Panc1 (cell line): ENCODE results near the gene PADI2. TPM values are rescaled to one million over a fixed set of nuclear protein-coding genes. Genes with fewer than 3 reads are reported as not detected.

Experiments
- ATAC-seq: fragments of 200-7000 bp; cut with Tn5 transposase; 2 replicates; pipeline ENCODE4 v1.9.1; 2020; ENCODE audit warnings: mild to moderate bottlenecking, moderate library complexity
- BruUV-seq: library from RNA; stranded (reverse); fragments of 400-500 nt; replicated peaks from 2 replicates; lab custom pipeline; 2021; lab: Mats Ljungman, UMichigan
- CTCF ChIA-PET: fragments of 300-600 bp; sonication (Branson Sonifier 250); formaldehyde crosslinking; loops from one replicate; lab custom pipeline; 2022; ENCODE audit warnings: antibody characterized with exemption; lab: Charles Lee
- POLR2A ChIA-PET: fragments of 300-600 bp; sonication (Branson Sonifier 250); formaldehyde crosslinking; loops from one replicate; lab custom pipeline; 2022; ENCODE audit warnings: antibody characterized with exemption; lab: Charles Lee
- DNase-seq: peaks from one replicate; pipeline ENCODE4 v3.0.0-alpha.2; 2010; ENCODE audit warnings: low read depth, low spot score
- H3K27ac ChIP-seq: 2 replicates; pipeline ENCODE4 v1.5.1; 2011; ENCODE audit warnings: mild to moderate bottlenecking, low read length, inconsistent platforms
- H3K27me3 ChIP-seq: fragments of 200-500 bp; sonication (Bioruptor generic); 2 replicates; pipeline ENCODE4 v1.6.0; 2014; ENCODE audit warnings: low read length, inconsistent platforms; ENCODE audit not compliant: control insufficient read depth, insufficient read depth
- H3K36me3 ChIP-seq: fragments of 200-500 bp; sonication (Bioruptor generic); 2 replicates; pipeline ENCODE4 v1.5.1; 2014; ENCODE audit warnings: inconsistent platforms, mild to moderate bottlenecking, low read length, moderate library complexity; ENCODE audit not compliant: control insufficient read depth, insufficient read depth
- H3K4me1 ChIP-seq: 2 replicates; pipeline ENCODE4 v1.5.1; 2011; ENCODE audit warnings: inconsistent platforms, mild to moderate bottlenecking, low read length, moderate library complexity; ENCODE audit not compliant: control insufficient read depth, insufficient read depth
- H3K4me3 ChIP-seq, 2 experiments: 2 replicates each; pipeline ENCODE4 v1.5.1; 2011 to 2012; ENCODE audit warnings: low read depth in 2 of 2, low read length in 2 of 2, mild to moderate bottlenecking in 2 of 2, inconsistent platforms in 1 of 2, moderate library complexity in 1 of 2
- H3K9me3 ChIP-seq: fragments of 200-500 bp; sonication (Bioruptor generic); 2 replicates; pipeline ENCODE4 v1.5.1; 2014; ENCODE audit warnings: low read depth, mild to moderate bottlenecking, inconsistent platforms, low read length, moderate library complexity; ENCODE audit not compliant: control insufficient read depth, insufficient read depth
- POLR2AphosphoS5 ChIP-seq: IDR thresholded peaks from 2 replicates; pipeline ENCODE4 v1.6.1; 2012; ENCODE audit warnings: mild to moderate bottlenecking, low read depth, low read length, moderate library complexity
- SIN3A ChIP-seq: IDR thresholded peaks from 2 replicates; pipeline ENCODE4 v1.6.1; 2012; ENCODE audit warnings: low read depth, mild to moderate bottlenecking, low read length, moderate library complexity, borderline replicate concordance; ENCODE audit not compliant: insufficient read depth
- TCF7L2 ChIP-seq: IDR thresholded peaks from 2 replicates; pipeline ENCODE4 v1.6.1; 2011; ENCODE audit warnings: mild to moderate bottlenecking, low read depth, low read length, inconsistent platforms
- in situ Hi-C: cut with HindIII; loops from 2 replicates; pipeline ENCODE4 v1.10.0; 2016; ENCODE audit warnings: low sequenced_read_pairs, low pct_unique_long_range_greater_than_20kb
- intact Hi-C: fragments of 100-400 bp; cut with micrococcal nuclease; formaldehyde crosslinking; loops from one replicate; pipeline ENCODE4 v1.10.0; 2022; ENCODE audit not compliant: unreplicated experiment
- total RNA-seq: library from RNA; stranded (reverse); gene quantifications from one replicate; pipeline ENCODE4 v1.2.1, GENCODE V29; 2021; ENCODE audit not compliant: unreplicated experiment
- TF ChIP-seq, protein P1 (sequence below): fragments of 450-650 bp; IDR thresholded peaks from 2 replicates; pipeline ENCODE4 v1.5.1; 2017; ENCODE audit warnings: mild to moderate bottlenecking
- TF ChIP-seq, protein P2 (sequence below), 2 experiments: IDR thresholded peaks; 2 replicates each; pipeline ENCODE4 v1.6.1; 2011 to 2012; ENCODE audit warnings: low read depth in 2 of 2, control low read depth in 1 of 2, low read length in 1 of 2, mild to moderate bottlenecking in 1 of 2, moderate library complexity in 1 of 2; ENCODE audit not compliant: insufficient read depth in 1 of 2

PADI2 gene
- total RNA-seq, 1 experiment from 2014 or later = 507 TPM

DNA sequence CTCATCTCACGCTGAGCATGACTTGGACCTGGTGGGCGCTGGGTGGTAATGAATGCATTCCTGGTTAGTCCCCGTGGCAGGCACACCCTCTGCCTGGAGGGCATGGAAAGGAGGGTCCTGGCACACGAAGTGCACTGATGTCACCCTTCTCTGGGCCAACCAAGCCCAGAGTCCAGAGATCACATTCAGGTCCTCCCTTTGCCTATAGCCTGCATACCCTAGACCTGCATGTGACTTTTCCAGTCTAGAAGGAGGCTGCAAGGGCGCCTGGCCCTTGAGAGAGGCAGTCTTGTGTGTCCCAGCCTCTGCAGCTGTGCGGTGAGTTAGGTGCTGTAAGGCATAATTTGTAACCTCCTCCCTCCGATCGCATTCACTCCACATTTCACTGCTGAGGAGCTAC, 22.1 kb downstream of the PADI2 start:
- Histone ChIP-seq H3K4me3 (no peak overlapping the region), H3K27me3 (no peaks in the 10 kb centered on the region), H3K9me3 (no peaks in the 10 kb centered on the region), H3K36me3 (no peaks in the 10 kb centered on the region; the same call in 1 of the 2 replicates), H3K4me1 (peaks cover 22% of the 10 kb centered on the region), H3K27ac (no peak overlapping the region)
- ATAC-seq (no peak), DNase-seq (no peak)
- TF ChIP-seq, protein P1, sequence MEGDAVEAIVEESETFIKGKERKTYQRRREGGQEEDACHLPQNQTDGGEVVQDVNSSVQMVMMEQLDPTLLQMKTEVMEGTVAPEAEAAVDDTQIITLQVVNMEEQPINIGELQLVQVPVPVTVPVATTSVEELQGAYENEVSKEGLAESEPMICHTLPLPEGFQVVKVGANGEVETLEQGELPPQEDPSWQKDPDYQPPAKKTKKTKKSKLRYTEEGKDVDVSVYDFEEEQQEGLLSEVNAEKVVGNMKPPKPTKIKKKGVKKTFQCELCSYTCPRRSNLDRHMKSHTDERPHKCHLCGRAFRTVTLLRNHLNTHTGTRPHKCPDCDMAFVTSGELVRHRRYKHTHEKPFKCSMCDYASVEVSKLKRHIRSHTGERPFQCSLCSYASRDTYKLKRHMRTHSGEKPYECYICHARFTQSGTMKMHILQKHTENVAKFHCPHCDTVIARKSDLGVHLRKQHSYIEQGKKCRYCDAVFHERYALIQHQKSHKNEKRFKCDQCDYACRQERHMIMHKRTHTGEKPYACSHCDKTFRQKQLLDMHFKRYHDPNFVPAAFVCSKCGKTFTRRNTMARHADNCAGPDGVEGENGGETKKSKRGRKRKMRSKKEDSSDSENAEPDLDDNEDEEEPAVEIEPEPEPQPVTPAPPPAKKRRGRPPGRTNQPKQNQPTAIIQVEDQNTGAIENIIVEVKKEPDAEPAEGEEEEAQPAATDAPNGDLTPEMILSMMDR = no peak
- no peak for TF ChIP-seq SIN3A
- TF ChIP-seq, protein P2, sequence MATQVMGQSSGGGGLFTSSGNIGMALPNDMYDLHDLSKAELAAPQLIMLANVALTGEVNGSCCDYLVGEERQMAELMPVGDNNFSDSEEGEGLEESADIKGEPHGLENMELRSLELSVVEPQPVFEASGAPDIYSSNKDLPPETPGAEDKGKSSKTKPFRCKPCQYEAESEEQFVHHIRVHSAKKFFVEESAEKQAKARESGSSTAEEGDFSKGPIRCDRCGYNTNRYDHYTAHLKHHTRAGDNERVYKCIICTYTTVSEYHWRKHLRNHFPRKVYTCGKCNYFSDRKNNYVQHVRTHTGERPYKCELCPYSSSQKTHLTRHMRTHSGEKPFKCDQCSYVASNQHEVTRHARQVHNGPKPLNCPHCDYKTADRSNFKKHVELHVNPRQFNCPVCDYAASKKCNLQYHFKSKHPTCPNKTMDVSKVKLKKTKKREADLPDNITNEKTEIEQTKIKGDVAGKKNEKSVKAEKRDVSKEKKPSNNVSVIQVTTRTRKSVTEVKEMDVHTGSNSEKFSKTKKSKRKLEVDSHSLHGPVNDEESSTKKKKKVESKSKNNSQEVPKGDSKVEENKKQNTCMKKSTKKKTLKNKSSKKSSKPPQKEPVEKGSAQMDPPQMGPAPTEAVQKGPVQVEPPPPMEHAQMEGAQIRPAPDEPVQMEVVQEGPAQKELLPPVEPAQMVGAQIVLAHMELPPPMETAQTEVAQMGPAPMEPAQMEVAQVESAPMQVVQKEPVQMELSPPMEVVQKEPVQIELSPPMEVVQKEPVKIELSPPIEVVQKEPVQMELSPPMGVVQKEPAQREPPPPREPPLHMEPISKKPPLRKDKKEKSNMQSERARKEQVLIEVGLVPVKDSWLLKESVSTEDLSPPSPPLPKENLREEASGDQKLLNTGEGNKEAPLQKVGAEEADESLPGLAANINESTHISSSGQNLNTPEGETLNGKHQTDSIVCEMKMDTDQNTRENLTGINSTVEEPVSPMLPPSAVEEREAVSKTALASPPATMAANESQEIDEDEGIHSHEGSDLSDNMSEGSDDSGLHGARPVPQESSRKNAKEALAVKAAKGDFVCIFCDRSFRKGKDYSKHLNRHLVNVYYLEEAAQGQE (IDR thresholded peaks at IDR 0.05; ENCODE audit: insufficient read depth in 1 of 2, low read depth in 2 of 2, low read length in 1 of 2) = no peak
- no peak for TF ChIP-seq POLR2AphosphoS5
- TF ChIP-seq TCF7L2 = no peak
- in situ Hi-C loops = no loop called here
- intact Hi-C loops = no loop called here
- BruUV-seq = no TSS peak
- CTCF ChIA-PET = no interaction called here
- POLR2A ChIA-PET = interaction anchor here (0.6 kb wide), 1 partner anchor 111 kb away, joined by 4 read pairs; no protein-coding TSS in a partner anchor

DNA sequence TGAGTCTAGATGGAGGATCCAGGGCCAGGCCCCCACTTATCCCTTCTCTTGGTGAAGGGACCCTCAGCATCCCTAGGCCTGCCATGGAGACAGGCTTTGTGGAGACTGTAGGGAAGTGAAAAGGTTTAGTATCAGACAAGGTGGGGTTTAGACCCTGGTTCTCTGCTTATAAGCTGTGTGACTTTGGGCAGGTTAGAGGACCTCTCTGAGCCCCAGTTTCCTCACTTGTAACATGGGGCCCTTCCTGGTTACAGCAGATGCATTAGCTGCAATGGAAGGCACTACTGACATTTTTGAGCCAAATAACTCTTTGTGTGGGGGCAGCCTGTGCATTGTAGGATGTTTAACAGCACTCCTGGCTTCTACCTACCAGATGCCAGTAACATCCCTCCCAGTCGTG, 22.7 kb downstream of the PADI2 start:
- no peak for ATAC-seq
- intact Hi-C loops (no loop called here), in situ Hi-C loops (no loop called here)
- no peak overlapping the region for H3K27ac ChIP-seq
- peaks cover 22% of the 10 kb centered on the region for H3K4me1 ChIP-seq
- no peak for DNase-seq
- H3K27me3 ChIP-seq = no peaks in the 10 kb centered on the region
- ChIA-PET POLR2A (no interaction called here), CTCF (no interaction called here)
- no peak overlapping the region for H3K4me3 ChIP-seq
- BruUV-seq = no TSS peak
- H3K9me3 ChIP-seq = no peaks in the 10 kb centered on the region
- H3K36me3 ChIP-seq = no peaks in the 10 kb centered on the region; the same call in 1 of the 2 replicates
- TF ChIP-seq POLR2AphosphoS5 (peak; percentile 7; the same call in 1 of the 2 replicates), SIN3A (no peak)

GRCh38 chr1:17095141-17095540, 24.1 kb downstream of the PADI2 start:
- DNase-seq (no peak), ATAC-seq (no peak)
- Histone ChIP-seq H3K4me1 (peaks cover 26% of the 10 kb centered on the region), H3K4me3 (no peak overlapping the region), H3K27me3 (no peaks in the 10 kb centered on the region), H3K36me3 (no peaks in the 10 kb centered on the region), H3K27ac (no peak overlapping the region), H3K9me3 (no peaks in the 10 kb centered on the region)
- no TSS peak for BruUV-seq
- POLR2A ChIA-PET = no interaction called here
- in situ Hi-C loops = no loop called here
- CTCF ChIA-PET = no interaction called here
- intact Hi-C loops = no loop called here
- no peak for TF ChIP-seq SIN3A
- TF ChIP-seq, protein P1 = no peak
- TF ChIP-seq TCF7L2 = no peak
- TF ChIP-seq, protein P2 (IDR thresholded peaks at IDR 0.05; ENCODE audit: insufficient read depth in 1 of 2, low read depth in 2 of 2, low read length in 1 of 2) = no peak
- TF ChIP-seq POLR2AphosphoS5 = no peak
